ENCODE measurements around the gene MYRIP.

MYRIP gene

GRCh38 chr3:39804951-39805350, 4.5 kb upstream of the MYRIP start:
- no peaks in the 10 kb centered on the region for H3K9me3 ChIP-seq (ENCODE audit: control insufficient read depth, low read length)
- H3K79me2 ChIP-seq = no peaks in the 10 kb centered on the region
- no peak overlapping the region for H3K4me2 ChIP-seq (ENCODE audit: low read length)
- no peak for TF ChIP-seq CTCF (IDR thresholded peaks at IDR 0.05)
- no peaks in the 10 kb centered on the region for H3K4me1 ChIP-seq
- no peaks in the 10 kb centered on the region for H3K27me3 ChIP-seq (ENCODE audit: control insufficient read depth, insufficient read depth, low read length)
- no peak overlapping the region for H3K27ac ChIP-seq
- H3K36me3 ChIP-seq (ENCODE audit: control insufficient read depth, insufficient read depth, low read length) = no peaks in the 10 kb centered on the region
- no peak overlapping the region for H3K9ac ChIP-seq
- H3K4me3 ChIP-seq (ENCODE audit: low read depth, low read length) = no peak overlapping the region
- no peak overlapping the region for H2AFZ ChIP-seq

DNA sequence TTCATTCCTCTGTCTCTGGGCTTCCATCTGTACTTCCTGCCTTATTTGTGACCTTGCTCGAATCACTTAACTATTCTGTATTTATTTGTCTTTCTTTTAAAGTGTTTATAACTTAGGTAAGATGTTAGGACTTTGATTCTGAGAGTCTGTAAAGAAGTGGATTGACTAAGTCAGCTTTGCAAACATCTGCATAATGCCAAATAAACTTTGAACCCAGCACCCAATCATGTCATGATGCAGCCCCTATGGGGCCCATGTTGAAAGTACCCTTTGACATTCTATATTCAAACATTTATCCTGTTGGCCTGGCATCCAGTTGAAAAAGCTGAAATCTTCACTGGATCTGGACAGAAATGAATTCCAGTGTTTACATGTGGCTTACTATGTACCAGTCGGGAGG, 3.8 kb upstream of the MYRIP start:
- H3K4me1 ChIP-seq = no peaks in the 10 kb centered on the region
- H3K9ac ChIP-seq = no peak overlapping the region
- no peak overlapping the region for H3K27ac ChIP-seq
- H3K9me3 ChIP-seq (ENCODE audit: control insufficient read depth, low read length) = no peaks in the 10 kb centered on the region
- no peak overlapping the region for H2AFZ ChIP-seq
- TF ChIP-seq CTCF (IDR thresholded peaks at IDR 0.05) = no peak
- H3K4me2 ChIP-seq (ENCODE audit: low read length) = no peak overlapping the region
- H3K27me3 ChIP-seq (ENCODE audit: control insufficient read depth, insufficient read depth, low read length) = no peaks in the 10 kb centered on the region
- no peak overlapping the region for H3K4me3 ChIP-seq (ENCODE audit: low read depth, low read length)
- H3K36me3 ChIP-seq (ENCODE audit: control insufficient read depth, insufficient read depth, low read length) = no peaks in the 10 kb centered on the region
- no peaks in the 10 kb centered on the region for H3K79me2 ChIP-seq

DNA sequence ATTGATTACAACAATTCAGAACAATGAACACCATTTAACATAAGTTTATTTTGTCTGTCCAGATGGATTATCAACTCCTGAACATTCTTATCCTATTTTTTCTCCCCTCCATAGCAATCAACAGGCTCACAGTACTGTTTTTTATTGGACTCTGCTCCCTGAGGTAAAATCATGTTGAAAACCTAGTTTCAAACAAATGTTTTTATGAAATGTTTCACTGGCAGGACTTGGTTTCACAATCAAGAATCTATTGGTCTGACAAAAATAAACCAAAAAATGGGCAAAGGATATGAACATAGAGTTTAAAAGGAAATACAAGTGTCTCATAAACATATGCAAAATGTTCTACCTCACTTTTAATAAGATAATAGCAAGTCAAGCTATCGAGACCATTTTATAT, 2.6 kb upstream of the MYRIP start:
- Histone ChIP-seq H2AFZ (no peak overlapping the region), H3K27me3 (ENCODE audit: control insufficient read depth, insufficient read depth, low read length) (no peaks in the 10 kb centered on the region), H3K4me3 (ENCODE audit: low read depth, low read length) (no peak overlapping the region), H3K36me3 (ENCODE audit: control insufficient read depth, insufficient read depth, low read length) (no peaks in the 10 kb centered on the region), H3K9me3 (ENCODE audit: control insufficient read depth, low read length) (no peaks in the 10 kb centered on the region), H3K9ac (no peak overlapping the region), H3K4me2 (ENCODE audit: low read length) (no peak overlapping the region), H3K4me1 (no peaks in the 10 kb centered on the region), H3K27ac (no peak overlapping the region), H3K79me2 (no peaks in the 10 kb centered on the region)
- no peak for TF ChIP-seq CTCF (IDR thresholded peaks at IDR 0.05)

DNA sequence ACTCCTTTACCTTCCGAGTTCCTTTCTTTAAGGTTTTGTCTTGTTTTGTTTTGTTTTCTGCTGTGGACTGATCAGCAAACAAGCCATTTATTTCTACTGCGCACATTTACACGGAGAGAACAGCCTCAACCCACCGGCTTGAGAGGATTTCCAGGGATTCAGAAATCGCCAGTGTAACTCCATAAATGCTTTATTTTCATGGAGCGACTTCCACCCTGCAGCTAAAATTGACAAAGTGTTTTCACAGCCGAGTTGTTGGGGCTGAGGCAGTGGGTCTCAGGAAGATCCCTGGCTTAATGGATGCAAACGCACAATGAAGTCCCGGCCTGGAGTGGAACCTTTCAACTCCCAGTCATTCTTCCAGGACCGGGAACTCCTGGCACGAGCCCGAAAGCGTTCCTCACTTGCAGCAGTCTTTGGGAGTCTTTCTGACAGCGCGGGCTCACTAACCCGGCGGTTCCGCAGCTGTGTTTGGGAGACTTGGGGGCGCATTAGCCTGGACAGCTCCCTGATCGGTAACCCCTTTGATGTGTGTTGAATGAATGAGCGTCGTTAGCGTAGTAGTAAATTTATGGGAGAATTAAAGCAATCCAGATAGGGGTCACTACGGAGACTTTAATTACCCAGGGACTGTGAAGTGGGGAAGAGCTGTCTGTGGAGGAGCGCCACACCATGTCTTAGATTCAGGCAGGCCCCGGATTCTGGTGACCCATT, 785 bp upstream of the MYRIP start:
- H3K27me3 ChIP-seq (ENCODE audit: control insufficient read depth, insufficient read depth, low read length) = no peaks in the 10 kb centered on the region
- peak overlapping the region; percentile 54 for H3K4me3 ChIP-seq (ENCODE audit: low read depth, low read length)
- no peak overlapping the region for H3K9ac ChIP-seq
- H3K36me3 ChIP-seq (ENCODE audit: control insufficient read depth, insufficient read depth, low read length) = no peaks in the 10 kb centered on the region
- H3K4me1 ChIP-seq = no peaks in the 10 kb centered on the region
- H3K4me2 ChIP-seq (ENCODE audit: low read length) = peak overlapping the region; percentile 74
- no peak for TF ChIP-seq CTCF (IDR thresholded peaks at IDR 0.05)
- H3K9me3 ChIP-seq (ENCODE audit: control insufficient read depth, low read length) = no peaks in the 10 kb centered on the region
- peak overlapping the region; percentile 83 for H2AFZ ChIP-seq
- peak overlapping the region; percentile 0 for H3K27ac ChIP-seq
- no peaks in the 10 kb centered on the region for H3K79me2 ChIP-seq

DNA sequence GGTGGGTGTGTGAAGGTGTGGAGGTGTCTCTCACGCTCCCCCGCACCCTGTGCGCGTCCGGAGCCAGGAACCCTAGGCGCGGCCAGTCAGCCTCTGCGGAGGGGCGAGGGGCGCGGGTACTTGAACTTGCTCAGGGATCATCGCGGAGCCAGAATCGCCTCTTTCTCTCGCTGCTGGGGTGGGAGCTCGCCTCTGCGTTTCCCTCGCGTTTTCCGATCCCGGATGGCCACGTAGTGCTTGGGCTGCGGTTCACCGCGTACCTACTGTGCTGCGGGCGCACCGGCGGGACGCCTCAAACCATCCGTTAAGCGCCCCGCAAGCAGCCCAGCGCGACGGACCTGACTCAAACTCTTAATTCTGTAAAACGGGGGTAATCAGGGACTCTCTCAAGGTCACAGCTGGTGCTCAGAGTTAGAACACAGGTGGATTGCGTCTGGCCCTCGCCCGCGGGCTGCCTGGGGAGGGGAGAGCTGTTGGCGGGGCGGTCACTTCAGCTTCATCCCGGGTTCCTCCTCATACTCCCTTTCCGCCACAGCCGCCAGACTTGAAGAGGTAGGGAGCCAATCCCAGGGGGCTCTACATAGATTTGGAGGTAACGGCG, 686 bp downstream of the MYRIP start:
- Histone ChIP-seq H3K4me2 (ENCODE audit: low read length) (peak overlapping the region; percentile 95), H3K27ac (no peak overlapping the region), H3K4me3 (ENCODE audit: low read depth, low read length) (peak overlapping the region; percentile 57), H3K36me3 (ENCODE audit: control insufficient read depth, insufficient read depth, low read length) (no peaks in the 10 kb centered on the region), H3K27me3 (ENCODE audit: control insufficient read depth, insufficient read depth, low read length) (no peaks in the 10 kb centered on the region), H3K9ac (peak overlapping the region; percentile 44), H3K79me2 (no peaks in the 10 kb centered on the region), H3K4me1 (no peaks in the 10 kb centered on the region), H3K9me3 (ENCODE audit: control insufficient read depth, low read length) (no peaks in the 10 kb centered on the region), H2AFZ (peak overlapping the region; percentile 87)
- TF ChIP-seq CTCF (IDR thresholded peaks at IDR 0.05) = no peak
